PC-9 (cell line): ENCODE data around the gene PIGO. TPM values are rescaled to one million over a fixed set of nuclear protein-coding genes. Genes with fewer than 3 reads are reported as not detected.
A peak's percentile ranks its signal among the peaks of the same experiment; 100 is the strongest.

ENCODE experiments used
- BruUV-seq: library from RNA; stranded (reverse); fragments of 400-500 nt; replicated peaks from 2 replicates; lab custom pipeline; 2021; lab: Mats Ljungman, UMichigan
- CTCF ChIA-PET: fragments of 300-600 bp; sonication (Branson Sonifier 250); formaldehyde crosslinking; loops from one replicate; lab custom pipeline; 2022; ENCODE audit warnings: antibody characterized with exemption; lab: Charles Lee
- POLR2A ChIA-PET: fragments of 300-600 bp; sonication (Branson Sonifier 250); formaldehyde crosslinking; loops from one replicate; lab custom pipeline; 2022; ENCODE audit warnings: antibody characterized with exemption; ENCODE audit not compliant: unreplicated experiment; lab: Charles Lee
- DNase-seq, 2 experiments: peaks; one replicate each; pipeline versions ENCODE4 v3.0.0 to v3.0.0-alpha.2; 2015 to 2022; ENCODE audit warnings: mixed read lengths in 1 of 2
- H2AFZ ChIP-seq: fragments of 200-600 bp; sonication (generic); 2 replicates; pipeline ENCODE4 v1.8.1; 2017; ENCODE audit warnings: antibody characterized with exemption
- H3F3A ChIP-seq: fragments of 200-600 bp; sonication (generic); 2 replicates; pipeline ENCODE4 v1.8.1; 2017; ENCODE audit warnings: antibody characterized with exemption, mild to moderate bottlenecking, low read depth; ENCODE audit not compliant: insufficient read depth
- H3K27ac ChIP-seq: fragments of 200-600 bp; sonication (generic); 2 replicates; pipeline ENCODE4 v1.6.1; 2016; ENCODE audit warnings: mixed run types
- H3K27me3 ChIP-seq: fragments of 200-600 bp; sonication (generic); 2 replicates; pipeline ENCODE4 v1.6.1; 2016; ENCODE audit warnings: low read depth, mixed run types; ENCODE audit not compliant: insufficient read depth
- H3K36me3 ChIP-seq: fragments of 200-600 bp; sonication (generic); 2 replicates; pipeline ENCODE4 v1.6.1; 2016; ENCODE audit warnings: low read depth, mixed run types
- H3K4me1 ChIP-seq: fragments of 200-600 bp; sonication (generic); replicated peaks from 2 replicates; pipeline ENCODE4 v1.6.1; 2016; ENCODE audit warnings: mixed run types; ENCODE audit not compliant: insufficient read depth
- H3K4me2 ChIP-seq: fragments of 200-600 bp; sonication (generic); 2 replicates; pipeline ENCODE4 v1.6.1; 2017; ENCODE audit warnings: mixed run types
- H3K4me3 ChIP-seq: fragments of 200-600 bp; sonication (generic); 2 replicates; pipeline ENCODE4 v1.6.1; 2016; ENCODE audit warnings: mixed run types
- H3K79me2 ChIP-seq: fragments of 200-600 bp; sonication (generic); 2 replicates; pipeline ENCODE4 v1.6.1; 2017; ENCODE audit warnings: low read depth, mixed run types
- H3K9me2 ChIP-seq: fragments of 200-600 bp; sonication (generic); 2 replicates; pipeline ENCODE4 v1.8.1; 2017; ENCODE audit warnings: mild to moderate bottlenecking; ENCODE audit not compliant: insufficient read depth
- H3K9me3 ChIP-seq: fragments of 200-600 bp; sonication (generic); 2 replicates; pipeline ENCODE4 v1.8.1; 2016; ENCODE audit warnings: low read depth; ENCODE audit not compliant: insufficient read depth
- H4K20me1 ChIP-seq: fragments of 200-600 bp; sonication (generic); 2 replicates; pipeline ENCODE4 v1.8.1; 2017; ENCODE audit not compliant: insufficient read depth
- EZH2 ChIP-seq: fragments of 200-600 bp; sonication (generic); IDR thresholded peaks from 2 replicates; pipeline ENCODE4 v1.8.0; 2017; ENCODE audit warnings: antibody characterized with exemption, low read depth
- intact Hi-C: fragments of 100-400 bp; cut with micrococcal nuclease; formaldehyde crosslinking; loops from one replicate; pipeline ENCODE4 v1.10.0; 2022; ENCODE audit not compliant: unreplicated experiment
- total RNA-seq: library from RNA; stranded (reverse); gene quantifications from 2 replicates; pipeline ENCODE4 v1.2.3, GENCODE V29; 2021
- TF ChIP-seq, protein P1 (sequence below): fragments of 200-600 bp; sonication (generic); conservative IDR thresholded peaks from 2 replicates; pipeline ENCODE4 v1.6.1; 2017; ENCODE audit warnings: mixed run types, antibody characterized with exemption, mild to moderate bottlenecking, moderate library complexity

The PIGO gene
- total RNA-seq, 1 experiment from 2014 or later, result 20.3 TPM

DNA sequence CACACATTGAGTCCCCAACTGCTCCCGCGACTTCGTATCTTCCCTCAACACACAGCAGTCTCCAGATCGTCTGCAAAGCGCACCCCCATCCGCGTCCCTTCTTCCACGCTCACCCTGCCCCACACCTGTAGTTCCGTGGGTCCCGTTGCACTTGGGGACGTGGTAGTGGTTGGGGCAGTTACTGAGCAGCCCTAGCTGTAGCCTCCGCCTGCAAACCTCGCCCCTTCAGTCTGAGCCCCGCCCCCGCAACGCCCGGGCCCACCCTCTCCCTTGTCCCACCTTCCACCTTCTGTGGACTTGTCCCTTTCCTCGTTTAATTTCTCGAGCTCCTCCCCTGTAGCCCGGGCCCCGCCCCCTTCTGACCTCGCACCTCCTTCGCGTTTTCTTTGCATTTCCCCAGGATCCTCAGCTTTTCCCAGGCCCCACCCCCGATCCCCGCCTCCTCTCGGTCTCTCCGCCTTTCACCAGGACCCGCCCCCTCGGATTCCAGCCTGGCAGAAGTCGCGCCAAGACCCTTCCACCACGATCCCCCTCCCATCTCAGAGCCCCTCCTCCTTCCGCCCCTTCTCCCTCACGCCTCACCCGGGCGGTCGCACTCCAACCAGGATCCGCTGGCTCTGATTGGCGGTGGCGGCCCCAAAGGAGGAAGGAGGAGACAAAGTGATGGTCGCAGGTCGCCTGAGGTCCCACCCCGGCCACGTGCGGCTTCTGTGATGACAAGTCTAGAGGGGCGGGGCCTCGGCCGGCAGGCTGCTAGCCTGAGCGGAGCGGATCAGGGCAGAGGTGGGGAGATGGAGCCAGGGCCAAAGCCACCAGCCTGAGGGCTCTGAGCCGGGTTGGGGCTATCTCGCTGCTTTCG, 19.5 kb upstream of the PIGO start, which contains the start of gene ATOSB:
Gene ATOSB, minus strand, starts transcription at position 183 of the 859 bp plus-strand sequence. CDS start 7,588 bp downstream, outside the sequence.
- H3K9me2 ChIP-seq, result no peaks in the 10 kb centered on the region
- no peak for TF ChIP-seq EZH2
- TF ChIP-seq, protein P1, sequence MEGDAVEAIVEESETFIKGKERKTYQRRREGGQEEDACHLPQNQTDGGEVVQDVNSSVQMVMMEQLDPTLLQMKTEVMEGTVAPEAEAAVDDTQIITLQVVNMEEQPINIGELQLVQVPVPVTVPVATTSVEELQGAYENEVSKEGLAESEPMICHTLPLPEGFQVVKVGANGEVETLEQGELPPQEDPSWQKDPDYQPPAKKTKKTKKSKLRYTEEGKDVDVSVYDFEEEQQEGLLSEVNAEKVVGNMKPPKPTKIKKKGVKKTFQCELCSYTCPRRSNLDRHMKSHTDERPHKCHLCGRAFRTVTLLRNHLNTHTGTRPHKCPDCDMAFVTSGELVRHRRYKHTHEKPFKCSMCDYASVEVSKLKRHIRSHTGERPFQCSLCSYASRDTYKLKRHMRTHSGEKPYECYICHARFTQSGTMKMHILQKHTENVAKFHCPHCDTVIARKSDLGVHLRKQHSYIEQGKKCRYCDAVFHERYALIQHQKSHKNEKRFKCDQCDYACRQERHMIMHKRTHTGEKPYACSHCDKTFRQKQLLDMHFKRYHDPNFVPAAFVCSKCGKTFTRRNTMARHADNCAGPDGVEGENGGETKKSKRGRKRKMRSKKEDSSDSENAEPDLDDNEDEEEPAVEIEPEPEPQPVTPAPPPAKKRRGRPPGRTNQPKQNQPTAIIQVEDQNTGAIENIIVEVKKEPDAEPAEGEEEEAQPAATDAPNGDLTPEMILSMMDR, result no peak
- peaks cover 8% of the 10 kb centered on the region; the same call in 1 of the 2 replicates for H3F3A ChIP-seq
- BruUV-seq, result no TSS peak
- H3K4me1 ChIP-seq, result peaks cover 25% of the 10 kb centered on the region
- 0 out of 2 replicates have a peak, but pooled peaks cover 4% of the 10 kb centered on the region for H3K79me2 ChIP-seq
- intact Hi-C loops, result loop anchor here (10.0 kb wide), 1 partner anchor 489 kb away; the partner anchor contains the start of gene TESK1
- no peaks in the 10 kb centered on the region for H3K36me3 ChIP-seq
- H3K4me3 ChIP-seq, result peak within 1 kb of the TSS; percentile 69
- ChIA-PET POLR2A (interaction anchor here (0.6 to 0.7 kb wide), 4 partner anchors 12 to 371 kb away, joined by 3 to 7 read pairs (median 4); partner anchors contain the start of gene VCP), CTCF (interaction anchor here (0.5 to 1.1 kb wide), 4 partner anchors 46 to 326 kb away, joined by 3 to 4 read pairs (median 3); partner anchors contain the start of gene UNC13B)
- no peak within 1 kb of the TSS; the same call in 1 of the 2 replicates for H3K27ac ChIP-seq
- H3K9me3 ChIP-seq, result no peaks in the 10 kb centered on the region
- H4K20me1 ChIP-seq, result no peaks in the 10 kb centered on the region
- peak; percentile 83 to 93 for DNase-seq
- H2AFZ ChIP-seq, result peak within 1 kb of the TSS; percentile 70
- no peaks in the 10 kb centered on the region for H3K27me3 ChIP-seq
- peak within 1 kb of the TSS; percentile 96 for H3K4me2 ChIP-seq

DNA sequence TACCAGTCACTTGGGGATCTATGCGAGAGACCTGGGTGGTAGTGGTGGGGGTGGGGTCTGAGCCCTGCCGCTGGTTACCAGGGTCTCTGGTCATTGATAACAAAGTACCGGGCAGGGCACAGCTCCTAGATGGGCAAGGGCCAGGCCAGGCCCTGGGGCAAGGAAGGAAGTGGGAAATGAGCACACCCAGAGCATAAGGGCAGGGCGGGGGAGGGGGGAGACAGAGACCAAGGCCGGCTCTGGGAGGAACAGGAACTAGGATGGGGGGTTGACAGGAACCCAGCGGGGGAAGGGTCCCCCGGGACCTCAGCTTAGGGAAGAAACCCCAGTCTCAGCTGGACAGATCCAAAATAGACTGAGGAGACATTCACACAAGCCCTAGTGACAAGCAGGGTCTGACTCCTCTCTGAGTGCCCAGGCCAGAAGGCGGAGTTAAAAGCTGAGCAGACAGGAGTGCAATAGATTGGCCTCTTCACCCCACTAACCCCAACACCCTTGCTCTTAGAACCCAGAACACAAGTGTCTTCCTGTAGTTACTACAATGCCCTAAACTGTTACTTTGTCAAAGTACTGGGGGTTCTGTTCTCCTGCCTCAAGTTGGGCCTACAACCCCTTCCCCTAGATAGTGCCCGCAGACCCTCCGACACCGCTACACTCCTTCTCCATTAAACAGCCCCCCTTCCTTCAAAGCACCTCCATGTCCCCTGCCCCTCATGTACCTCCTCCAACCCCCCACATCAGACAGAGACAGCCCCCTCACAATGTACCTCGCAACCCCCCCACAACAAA, 18.6 kb upstream of the PIGO start:
- ChIA-PET POLR2A (interaction anchor here (0.6 to 0.7 kb wide), 2 partner anchors 36 to 42 kb away, joined by 3 to 5 read pairs; partner anchors contain the start of gene VCP), CTCF (interaction anchor here (0.5 to 1.1 kb wide), 4 partner anchors 47 to 325 kb away, joined by 3 to 4 read pairs (median 3); partner anchors contain the start of gene UNC13B)
- H3K9me2 ChIP-seq, result no peaks in the 10 kb centered on the region
- peak overlapping the region; percentile 69 for H3K4me3 ChIP-seq
- H3K36me3 ChIP-seq, result no peaks in the 10 kb centered on the region
- DNase-seq, result no peak
- H2AFZ ChIP-seq, result no peak overlapping the region
- no peaks in the 10 kb centered on the region for H3K27me3 ChIP-seq
- no peaks in the 10 kb centered on the region for H4K20me1 ChIP-seq
- intact Hi-C loops, result loop anchor here (5.0 to 10.0 kb wide), 2 partner anchors 448 to 490 kb away; partner anchors contain the start of gene TESK1
- peaks cover 8% of the 10 kb centered on the region; the same call in 1 of the 2 replicates for H3F3A ChIP-seq
- TF ChIP-seq, protein P1, result no peak
- no peak for TF ChIP-seq EZH2
- peak overlapping the region; percentile 96 for H3K4me2 ChIP-seq
- H3K4me1 ChIP-seq, result peaks cover 33% of the 10 kb centered on the region
- TSS peak; percentile 42 for BruUV-seq
- H3K79me2 ChIP-seq, result 0 out of 2 replicates have a peak, but pooled peaks cover 4% of the 10 kb centered on the region
- no peaks in the 10 kb centered on the region for H3K9me3 ChIP-seq
- H3K27ac ChIP-seq, result no peak overlapping the region
